Esophagus squamous epithelium (tissue), 4 donors: ENCODE measurements around the gene ADGRB3.

ENCODE experiments used
- CTCF ChIP-seq, 6 experiments: fragments of 450-650 bp in 4 of 6; fragments of 200-600 bp in 2 of 6; sonication (generic) in 2 of 6; IDR thresholded peaks; one replicate each; pipeline ENCODE4 v1.5.1; 2016 to 2019; ENCODE audit warnings: antibody characterized with exemption in 6 of 6, mild to moderate bottlenecking in 4 of 6, moderate library complexity in 4 of 6
- POLR2A ChIP-seq, 4 donors: fragments of 450-650 bp; IDR thresholded peaks; one replicate each; pipeline ENCODE4 v1.6.1; 2017; ENCODE audit warnings: antibody characterized with exemption in 4 of 4, mild to moderate bottlenecking in 4 of 4, moderate library complexity in 3 of 4

- TF ChIP-seq POLR2A (IDR thresholded peaks at IDR 0.05) (no peak), CTCF (IDR thresholded peaks at IDR 0.05) (no peak)
Observed at GRCh38 chr6:68639826-68640490, 4.9 kb downstream of the ADGRB3 start.
